ENCODE measurements around the gene DLG2. TPM values are rescaled to one million over a fixed set of nuclear protein-coding genes. Genes with fewer than 3 reads are reported as not detected.
"Not testable (repeated sequence)": the region's sequence is repeated elsewhere in the genome, so short reads cannot be mapped to it uniquely, and the experiment has no call there.

The DLG2 gene
- total and polyA plus RNA-seq, 9 of the 15 experiments (the other 6 are each of a cell fraction or from before 2014, with no cell fraction given), result 0.52 to 1.6 (median 0.95) TPM

DNA sequence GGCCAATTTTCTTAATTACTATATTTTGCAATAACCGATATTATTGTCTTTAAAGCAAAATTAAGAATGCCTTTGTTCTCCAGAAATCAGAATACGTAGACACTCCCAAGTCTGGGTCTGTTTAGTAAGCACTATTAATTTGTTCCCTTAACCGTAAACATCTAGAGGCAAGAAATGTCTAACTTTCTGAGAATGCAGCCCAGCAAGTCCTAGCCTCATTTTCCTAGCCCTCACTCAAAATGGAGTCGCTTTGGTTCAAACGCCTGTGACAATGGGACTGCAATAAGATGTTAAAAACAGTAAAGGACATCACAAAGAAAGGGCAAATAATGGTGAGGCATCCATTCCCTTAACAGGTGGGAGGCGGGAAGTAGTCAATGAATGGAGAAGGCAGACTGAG is 280.7 kb downstream of the DLG2 start:
- 2% methylated on average over 6 of the region's 6 CpGs for WGBS (ENCODE audit: insufficient coverage, low coverage, missing lambda C conversion rate)
- Histone ChIP-seq H3K9me1 (ENCODE audit: control insufficient read depth, insufficient read depth, low read length) (no peaks in the 10 kb centered on the region), H3K27me3 (ENCODE audit: control insufficient read depth in 2 of 2, insufficient read depth in 2 of 2, low read length in 2 of 2) (no peaks in the 10 kb centered on the region), H2AFZ (ENCODE audit: low read depth, low read length) (no peak overlapping the region), H3K4me2 (ENCODE audit: insufficient read depth, low read length) (no peak overlapping the region), H4K20me1 (replicated peaks; ENCODE audit: control insufficient read depth, insufficient read depth, low read length) (no peaks in the 10 kb centered on the region), H3K9me3 (replicated peaks; ENCODE audit: control insufficient read depth, insufficient read depth, low read depth, low read length) (no peaks in the 10 kb centered on the region), H3K4me1 (replicated peaks in 1 of 2; ENCODE audit: control insufficient read depth in 2 of 2, insufficient read depth in 2 of 2, low read length in 2 of 2) (no peaks in the 10 kb centered on the region), H3K27ac (ENCODE audit: extremely low read depth, low read depth, low read length) (no peak overlapping the region), H3K36me3 (ENCODE audit: control insufficient read depth, insufficient read depth, low read length) (no peaks in the 10 kb centered on the region), H3K79me2 (ENCODE audit: control insufficient read depth, insufficient read depth, low read length) (no peaks in the 10 kb centered on the region), H3K4me3 (no peak overlapping the region), H3K9ac (ENCODE audit: insufficient read depth in 1 of 2, low read depth in 2 of 2, low read length in 2 of 2) (no peak overlapping the region)
- ATAC-seq (no peak), FAIRE-seq (no peak), DNase-seq (ENCODE audit: extremely low read depth in 1 of 4, low spot score in 3 of 4) (no peak)
- TF ChIP-seq FOXM1 (IDR thresholded peaks at IDR 0.05; ENCODE audit: low read depth) (no peak), FOXM1 (CRISPR knock-in tag; IDR thresholded peaks at IDR 0.05; ENCODE audit: low read depth) (no peak), ZNF717 (CRISPR knock-in tag; IDR thresholded peaks at IDR 0.05) (no peak), CBX2 (IDR thresholded peaks at IDR 0.05; ENCODE audit: insufficient read depth, low read length, poor library complexity, severe bottlenecking) (no peak), MTA1 (IDR thresholded peaks at IDR 0.05; ENCODE audit: borderline replicate concordance) (no peak), MEF2A (IDR thresholded peaks at IDR 0.05; ENCODE audit: control insufficient read depth, low read depth, low read length) (no peak), MTF1 (CRISPR knock-in tag; IDR thresholded peaks at IDR 0.05; ENCODE audit: borderline replicate concordance) (no peak)
- TF ChIP-seq, protein P1, sequence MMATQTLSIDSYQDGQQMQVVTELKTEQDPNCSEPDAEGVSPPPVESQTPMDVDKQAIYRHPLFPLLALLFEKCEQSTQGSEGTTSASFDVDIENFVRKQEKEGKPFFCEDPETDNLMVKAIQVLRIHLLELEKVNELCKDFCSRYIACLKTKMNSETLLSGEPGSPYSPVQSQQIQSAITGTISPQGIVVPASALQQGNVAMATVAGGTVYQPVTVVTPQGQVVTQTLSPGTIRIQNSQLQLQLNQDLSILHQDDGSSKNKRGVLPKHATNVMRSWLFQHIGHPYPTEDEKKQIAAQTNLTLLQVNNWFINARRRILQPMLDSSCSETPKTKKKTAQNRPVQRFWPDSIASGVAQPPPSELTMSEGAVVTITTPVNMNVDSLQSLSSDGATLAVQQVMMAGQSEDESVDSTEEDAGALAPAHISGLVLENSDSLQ (IDR thresholded peaks at IDR 0.05), result no peak
- TF ChIP-seq, protein P2, sequence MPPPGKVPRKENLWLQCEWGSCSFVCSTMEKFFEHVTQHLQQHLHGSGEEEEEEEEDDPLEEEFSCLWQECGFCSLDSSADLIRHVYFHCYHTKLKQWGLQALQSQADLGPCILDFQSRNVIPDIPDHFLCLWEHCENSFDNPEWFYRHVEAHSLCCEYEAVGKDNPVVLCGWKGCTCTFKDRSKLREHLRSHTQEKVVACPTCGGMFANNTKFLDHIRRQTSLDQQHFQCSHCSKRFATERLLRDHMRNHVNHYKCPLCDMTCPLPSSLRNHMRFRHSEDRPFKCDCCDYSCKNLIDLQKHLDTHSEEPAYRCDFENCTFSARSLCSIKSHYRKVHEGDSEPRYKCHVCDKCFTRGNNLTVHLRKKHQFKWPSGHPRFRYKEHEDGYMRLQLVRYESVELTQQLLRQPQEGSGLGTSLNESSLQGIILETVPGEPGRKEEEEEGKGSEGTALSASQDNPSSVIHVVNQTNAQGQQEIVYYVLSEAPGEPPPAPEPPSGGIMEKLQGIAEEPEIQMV (tag; conservative IDR thresholded peaks at IDR 0.05; ENCODE audit: low read depth), result no peak
- intact Hi-C loops (cut with micrococcal nuclease) (no loop called here), in situ Hi-C loops (cut with MboI) (no loop called here)
- BruUV-seq (replicated peaks), result no TSS peak
- CTCF ChIA-PET (ENCODE audit: low intra/inter-chr PET ratio), result no interaction called here
- POLR2A ChIA-PET, result no interaction called here

DNA sequence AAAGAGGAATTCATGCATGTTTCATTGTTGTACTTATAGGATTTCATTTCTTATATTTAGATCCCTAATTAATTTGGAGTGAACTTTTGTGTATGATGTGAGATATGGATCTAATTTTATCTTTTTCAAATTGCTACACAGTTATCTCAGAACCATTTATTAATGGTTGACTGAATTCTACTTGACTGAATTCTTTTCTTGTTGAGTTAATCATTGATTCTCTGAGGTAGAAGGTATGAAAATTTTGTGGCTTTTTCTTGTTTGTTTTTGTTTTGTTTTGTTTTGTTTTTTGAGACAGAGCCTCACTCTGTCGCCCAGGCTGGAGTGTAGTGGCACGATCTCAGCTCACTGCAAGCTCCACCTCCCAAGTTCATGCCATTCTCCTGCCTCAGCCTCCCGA is 286.3 kb downstream of the DLG2 start:
- WGBS (ENCODE audit: insufficient coverage, low coverage, missing lambda C conversion rate), result 0% methylated on average over 1 of the region's 3 CpGs
- BruUV-seq (replicated peaks); ATAC-seq: not testable (repeated sequence)

More for the DNA sequence above, 286.3 kb downstream of the DLG2 start:
- H2AFZ ChIP-seq (ENCODE audit: low read depth, low read length); H3K79me2 ChIP-seq (ENCODE audit: control insufficient read depth, insufficient read depth, low read length); CTCF ChIA-PET (ENCODE audit: low intra/inter-chr PET ratio); H3K36me3 ChIP-seq (ENCODE audit: control insufficient read depth, insufficient read depth, low read length); H3K9ac ChIP-seq (ENCODE audit: insufficient read depth in 1 of 2, low read depth in 2 of 2, low read length in 2 of 2); H3K4me2 ChIP-seq (ENCODE audit: insufficient read depth, low read length); in situ Hi-C loops (cut with MboI); H3K4me3 ChIP-seq; H4K20me1 ChIP-seq (replicated peaks; ENCODE audit: control insufficient read depth, insufficient read depth, low read length); H3K9me1 ChIP-seq (ENCODE audit: control insufficient read depth, insufficient read depth, low read length); POLR2A ChIA-PET; H3K9me3 ChIP-seq (replicated peaks; ENCODE audit: control insufficient read depth, insufficient read depth, low read depth, low read length); DNase-seq (ENCODE audit: extremely low read depth in 1 of 4, low spot score in 3 of 4); H3K27me3 ChIP-seq (ENCODE audit: control insufficient read depth in 2 of 2, insufficient read depth in 2 of 2, low read length in 2 of 2); H3K27ac ChIP-seq (ENCODE audit: extremely low read depth, low read depth, low read length); intact Hi-C loops (cut with micrococcal nuclease); H3K4me1 ChIP-seq (replicated peaks in 1 of 2; ENCODE audit: control insufficient read depth in 2 of 2, insufficient read depth in 2 of 2, low read length in 2 of 2); FAIRE-seq: not testable (repeated sequence)

Measured in K562 (cell line).